ENCODE measurements around the gene PARD6G. TPM values are rescaled to one million over a fixed set of nuclear protein-coding genes. Genes with fewer than 3 reads are reported as not detected.

Gene PARD6G
- total and polyA plus RNA-seq, 9 of the 15 experiments (the other 6 are each of a cell fraction or from before 2014, with no cell fraction given), result 0.03 to 1.2 (median 0.26) TPM

DNA sequence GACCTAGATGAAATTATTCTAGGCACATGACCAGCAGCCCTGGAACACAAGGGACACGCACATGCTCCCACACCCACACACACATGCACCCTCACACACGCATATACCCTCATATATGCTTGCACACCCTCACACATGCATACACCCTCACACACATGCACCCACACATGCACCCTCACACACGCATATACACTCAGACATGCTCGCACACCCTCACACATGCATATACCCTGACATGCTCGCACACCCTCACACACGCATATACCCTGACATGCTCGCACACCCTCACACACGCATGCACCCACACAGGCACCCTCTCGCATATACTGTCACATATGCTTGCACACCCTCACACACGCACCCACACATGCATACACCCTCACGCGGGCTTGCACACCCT, 61.8 kb downstream of the PARD6G start:
- ATAC-seq, result no peak
- no peak overlapping the region for H3K27ac ChIP-seq (ENCODE audit: extremely low read depth, low read depth, low read length)
- TF ChIP-seq, protein P1, sequence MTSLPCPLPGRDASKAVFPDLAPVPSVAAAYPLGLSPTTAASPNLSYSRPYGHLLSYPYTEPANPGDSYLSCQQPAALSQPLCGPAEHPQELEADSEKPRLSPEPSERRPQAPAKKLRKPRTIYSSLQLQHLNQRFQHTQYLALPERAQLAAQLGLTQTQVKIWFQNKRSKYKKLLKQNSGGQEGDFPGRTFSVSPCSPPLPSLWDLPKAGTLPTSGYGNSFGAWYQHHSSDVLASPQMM (CRISPR knock-in tag; IDR thresholded peaks at IDR 0.05), result no peak
- no peak for TF ChIP-seq SETDB1 (IDR thresholded peaks at IDR 0.05; ENCODE audit: low read length)
- TF ChIP-seq FOXA3 (CRISPR knock-in tag; conservative IDR thresholded peaks at IDR 0.05 in 1 of 2, IDR thresholded peaks at IDR 0.05 in 1 of 2), result no peak
- no peak for TF ChIP-seq ZNF695 (CRISPR knock-in tag; IDR thresholded peaks at IDR 0.05)
- no peak for TF ChIP-seq ZNF24 (IDR thresholded peaks at IDR 0.05)
- no peak for TF ChIP-seq HNRNPL (IDR thresholded peaks at IDR 0.05; ENCODE audit: low read depth, low read length)
- no peak for TF ChIP-seq ARHGAP35 (IDR thresholded peaks at IDR 0.05; ENCODE audit: partially characterized antibody)
- TF ChIP-seq MECOM (CRISPR knock-in tag; IDR thresholded peaks at IDR 0.05), result no peak
- H3K4me3 ChIP-seq, result no peak overlapping the region
- H3K9ac ChIP-seq (ENCODE audit: insufficient read depth in 1 of 2, low read depth in 2 of 2, low read length in 2 of 2), result no peak overlapping the region
- no peaks in the 10 kb centered on the region for H3K4me1 ChIP-seq (replicated peaks in 1 of 2; ENCODE audit: control insufficient read depth in 2 of 2, insufficient read depth in 2 of 2, low read length in 2 of 2)
- intact Hi-C loops (cut with micrococcal nuclease) (no loop called here), in situ Hi-C loops (cut with MboI) (no loop called here)
- H3K9me3 ChIP-seq (replicated peaks; ENCODE audit: control insufficient read depth, insufficient read depth, low read depth, low read length), result no peaks in the 10 kb centered on the region
- no peaks in the 10 kb centered on the region for H3K79me2 ChIP-seq (ENCODE audit: control insufficient read depth, insufficient read depth, low read length)
- no TSS peak for BruUV-seq (replicated peaks)
- no peak for DNase-seq (ENCODE audit: extremely low read depth in 1 of 4, low spot score in 3 of 4)
- POLR2A ChIA-PET, result no interaction called here
- H3K36me3 ChIP-seq (ENCODE audit: control insufficient read depth, insufficient read depth, low read length), result no peaks in the 10 kb centered on the region
- H3K27me3 ChIP-seq (ENCODE audit: control insufficient read depth in 2 of 2, insufficient read depth in 2 of 2, low read length in 2 of 2), result peaks cover 23 to 77% of the 10 kb centered on the region in 2 experiments; a peak in 4 of 5 replicates
- no peaks in the 10 kb centered on the region for H3K9me1 ChIP-seq (ENCODE audit: control insufficient read depth, insufficient read depth, low read length)
- H2AFZ ChIP-seq (ENCODE audit: low read depth, low read length), result no peak overlapping the region
- 12% methylated on average over 9 of the region's 12 CpGs for WGBS (ENCODE audit: insufficient coverage, low coverage, missing lambda C conversion rate)
- no peak overlapping the region for H3K4me2 ChIP-seq (ENCODE audit: insufficient read depth, low read length)
- CTCF ChIA-PET (ENCODE audit: low intra/inter-chr PET ratio), result no interaction called here
- H4K20me1 ChIP-seq (replicated peaks; ENCODE audit: control insufficient read depth, insufficient read depth, low read length), result 0 out of 2 replicates have a peak, but pooled peaks cover 3% of the 10 kb centered on the region
- no peak for FAIRE-seq
